ENCODE results near the gene HDAC7. TPM values are rescaled to one million over a fixed set of nuclear protein-coding genes. Genes with fewer than 3 reads are reported as not detected.
A peak's percentile ranks its signal among the peaks of the same experiment; 100 is the strongest.

The HDAC7 gene
- total and polyA plus RNA-seq, 7 donors, result 11.0 to 27.8 (median 22.2) TPM

DNA sequence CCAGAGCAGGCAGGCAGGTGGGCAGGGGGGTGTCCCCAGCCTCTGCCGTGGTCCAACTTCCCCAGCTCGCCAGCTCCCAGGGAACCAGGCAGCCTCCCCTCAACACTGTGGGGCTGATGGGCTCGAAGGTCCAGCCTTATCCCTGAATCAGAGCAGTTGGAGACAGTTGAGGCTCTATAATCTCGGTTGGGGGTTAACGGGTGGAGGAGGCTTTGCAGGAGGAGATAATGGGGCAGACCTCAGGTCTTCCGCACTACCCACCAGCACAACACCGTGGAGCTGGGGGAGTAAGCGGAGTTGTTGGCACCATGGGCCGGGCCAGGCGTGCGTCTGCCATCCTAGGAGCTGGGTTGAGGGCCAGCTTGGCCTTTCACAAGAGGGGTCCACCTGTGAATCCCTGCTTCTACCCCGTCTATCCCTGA is 13.9 kb upstream of the HDAC7 start:
- Histone ChIP-seq H3K27ac (no peak overlapping the region), H3K27me3 (ENCODE audit: insufficient read depth in 3 of 3, low read length in 2 of 3) (no peaks in the 10 kb centered on the region), H3K4me1 (peaks cover 33% of the 10 kb centered on the region), H3K9me3 (no peaks in the 10 kb centered on the region), H3K4me3 (no peak overlapping the region), H3K36me3 (ENCODE audit: insufficient read depth in 1 of 2, low read depth in 1 of 2) (no peaks in the 10 kb centered on the region)
- 92 to 96% (median 94%) methylated on average over 12 of the region's 12 CpGs for WGBS, 3 donors
- ATAC-seq (no peak), DNase-seq (no peak)
- intact Hi-C loops (cut with DNase I), result no loop called here
- TF ChIP-seq CTCF (IDR thresholded peaks at IDR 0.05), result no peak

DNA sequence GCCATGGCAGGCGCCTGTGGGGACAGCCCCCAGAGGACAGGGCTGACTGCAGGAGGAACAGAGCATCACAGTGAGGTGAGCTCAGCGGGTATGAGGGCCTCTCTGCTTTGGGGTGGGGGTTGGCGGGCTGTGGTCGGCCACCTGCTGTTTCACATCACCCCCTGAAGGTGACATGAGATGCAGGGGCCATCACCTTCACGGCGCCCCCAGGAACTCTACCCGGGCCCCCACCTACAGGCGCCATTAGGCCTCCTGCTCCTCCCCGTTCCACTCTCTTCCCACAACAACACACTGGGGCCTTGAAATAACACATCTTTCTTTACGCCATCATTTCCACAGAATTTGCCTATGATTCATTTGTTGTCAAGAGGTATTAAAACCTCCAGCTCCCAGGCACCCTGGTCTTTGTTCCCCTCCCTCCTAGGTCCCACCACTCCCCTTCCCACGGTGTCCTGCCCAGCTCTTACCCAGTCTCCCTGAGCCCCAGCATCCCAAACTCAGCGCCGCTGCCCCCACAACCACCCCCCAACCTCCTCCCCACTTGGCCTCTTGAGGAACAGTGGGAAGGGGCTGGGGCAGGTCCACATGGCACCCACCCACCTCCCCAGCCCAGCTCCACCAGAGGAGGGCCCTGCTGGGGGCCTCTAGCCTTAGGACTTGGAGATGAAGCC is 12.7 kb upstream of the HDAC7 start:
- Histone ChIP-seq H3K27ac (no peak overlapping the region), H3K27me3 (ENCODE audit: insufficient read depth in 3 of 3, low read length in 2 of 3) (no peaks in the 10 kb centered on the region), H3K9me3 (no peaks in the 10 kb centered on the region), H3K4me3 (no peak overlapping the region), H3K4me1 (peaks cover 30% of the 10 kb centered on the region), H3K36me3 (ENCODE audit: insufficient read depth in 1 of 2, low read depth in 1 of 2) (no peaks in the 10 kb centered on the region)
- TF ChIP-seq CTCF (IDR thresholded peaks at IDR 0.05), result no peak
- ATAC-seq, result no peak
- intact Hi-C loops (cut with DNase I), result no loop called here
- DNase-seq, result no peak
- WGBS, 3 donors, result 90 to 97% (median 92%) methylated on average over 10 to 13 of the region's 13 CpGs

- H3K4me1 ChIP-seq, result peaks cover 23% of the 10 kb centered on the region
- WGBS, 3 donors, result 32 to 93% (median 55%) methylated on average over 4 of the region's 4 CpGs
Measured at GRCh38 chr12:47829584-47829983, 9.9 kb upstream of the HDAC7 start.

DNA sequence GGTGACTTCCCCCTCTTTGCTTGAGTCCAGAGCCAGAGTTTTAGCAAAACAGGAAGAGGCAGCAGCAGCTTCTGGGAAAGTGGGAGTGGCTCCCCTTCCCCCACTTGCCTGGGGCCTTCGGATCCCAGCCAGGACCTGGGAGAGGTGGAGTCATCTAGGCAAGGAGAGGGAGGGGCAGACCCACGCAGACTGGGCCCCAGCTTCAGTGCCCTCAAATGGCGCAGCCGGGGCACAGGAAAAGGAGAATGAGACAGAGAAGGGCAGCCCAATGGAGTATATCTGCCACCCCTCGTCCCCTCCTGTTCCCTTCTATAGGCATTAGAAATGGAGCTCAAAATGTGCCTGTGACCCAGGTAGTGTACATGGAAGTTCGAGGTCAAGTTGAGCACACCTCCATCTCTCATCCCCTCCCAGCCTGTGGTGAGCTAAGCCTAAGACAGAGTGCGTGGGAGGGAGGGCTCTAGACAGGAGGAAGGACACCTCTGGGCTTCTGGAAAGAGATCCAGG is 9.3 kb upstream of the HDAC7 start:
- H3K27me3 ChIP-seq (ENCODE audit: insufficient read depth in 3 of 3, low read length in 2 of 3), result no peaks in the 10 kb centered on the region
- no peak overlapping the region for H3K4me3 ChIP-seq
- 40 to 50% (median 47%) methylated on average over 7 of the region's 7 CpGs for WGBS, 3 donors
- no peaks in the 10 kb centered on the region for H3K9me3 ChIP-seq
- H3K4me1 ChIP-seq, result peaks cover 23% of the 10 kb centered on the region
- no peaks in the 10 kb centered on the region for H3K36me3 ChIP-seq (ENCODE audit: insufficient read depth in 1 of 2, low read depth in 1 of 2)
- no peak for TF ChIP-seq CTCF (IDR thresholded peaks at IDR 0.05)
- ATAC-seq (peak; percentile 31 to 78 (median 63)), DNase-seq (peak; percentile 83 to 87)
- intact Hi-C loops (cut with DNase I), result no loop called here
- H3K27ac ChIP-seq, result peak overlapping the region; percentile 75

More at GRCh38 chr12:47829584-47829983, 9.9 kb upstream of the HDAC7 start:
- Histone ChIP-seq H3K9me3 (no peaks in the 10 kb centered on the region), H3K27ac (peak overlapping the region; percentile 75), H3K36me3 (ENCODE audit: insufficient read depth in 1 of 2, low read depth in 1 of 2) (no peaks in the 10 kb centered on the region), H3K4me3 (no peak overlapping the region), H3K27me3 (ENCODE audit: insufficient read depth in 3 of 3, low read length in 2 of 3) (no peaks in the 10 kb centered on the region)
- no peak for TF ChIP-seq CTCF (IDR thresholded peaks at IDR 0.05)
- ATAC-seq (peak in 2 of 4 donors; percentile 38 to 50), DNase-seq (no peak)
- intact Hi-C loops (cut with DNase I), result no loop called here
